ENCODE data around the gene SNX18. TPM values are rescaled to one million over a fixed set of nuclear protein-coding genes. Genes with fewer than 3 reads are reported as not detected.

SNX18 gene
- total RNA-seq, 1 experiment from 2014 or later = 28.0 TPM

DNA sequence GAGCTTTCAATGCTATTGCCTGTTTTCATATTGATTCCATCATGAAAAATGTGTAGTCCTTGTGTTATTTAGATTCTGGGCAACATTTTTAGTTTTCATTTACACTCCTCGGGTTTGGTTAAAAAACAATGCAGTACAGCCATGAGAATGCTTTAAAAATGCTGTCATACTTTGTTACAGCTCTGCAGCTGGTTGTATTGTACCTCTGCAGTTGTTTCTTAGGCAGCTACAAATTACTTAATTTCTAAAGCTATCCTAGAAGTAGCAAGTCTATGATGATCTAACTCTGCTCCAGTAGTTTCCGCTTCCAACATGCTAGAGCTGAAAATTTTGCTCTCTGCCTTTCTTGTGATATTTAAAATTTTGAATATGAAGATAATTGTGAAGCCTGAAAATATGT, 20.2 kb downstream of the SNX18 start:
- no peaks in the 10 kb centered on the region for H3K4me1 ChIP-seq
- no peak overlapping the region for H3K4me3 ChIP-seq (ENCODE audit: low read depth, low read length)
- ChIA-PET POLR2A (no interaction called here), CTCF (no interaction called here)
- no peaks in the 10 kb centered on the region for H3K27me3 Mint-ChIP-seq (ENCODE audit: insufficient read depth, unreplicated experiment)
- TF ChIP-seq, protein P1, sequence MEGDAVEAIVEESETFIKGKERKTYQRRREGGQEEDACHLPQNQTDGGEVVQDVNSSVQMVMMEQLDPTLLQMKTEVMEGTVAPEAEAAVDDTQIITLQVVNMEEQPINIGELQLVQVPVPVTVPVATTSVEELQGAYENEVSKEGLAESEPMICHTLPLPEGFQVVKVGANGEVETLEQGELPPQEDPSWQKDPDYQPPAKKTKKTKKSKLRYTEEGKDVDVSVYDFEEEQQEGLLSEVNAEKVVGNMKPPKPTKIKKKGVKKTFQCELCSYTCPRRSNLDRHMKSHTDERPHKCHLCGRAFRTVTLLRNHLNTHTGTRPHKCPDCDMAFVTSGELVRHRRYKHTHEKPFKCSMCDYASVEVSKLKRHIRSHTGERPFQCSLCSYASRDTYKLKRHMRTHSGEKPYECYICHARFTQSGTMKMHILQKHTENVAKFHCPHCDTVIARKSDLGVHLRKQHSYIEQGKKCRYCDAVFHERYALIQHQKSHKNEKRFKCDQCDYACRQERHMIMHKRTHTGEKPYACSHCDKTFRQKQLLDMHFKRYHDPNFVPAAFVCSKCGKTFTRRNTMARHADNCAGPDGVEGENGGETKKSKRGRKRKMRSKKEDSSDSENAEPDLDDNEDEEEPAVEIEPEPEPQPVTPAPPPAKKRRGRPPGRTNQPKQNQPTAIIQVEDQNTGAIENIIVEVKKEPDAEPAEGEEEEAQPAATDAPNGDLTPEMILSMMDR (IDR thresholded peaks at IDR 0.05; ENCODE audit: insufficient read depth in 1 of 2, low read depth in 1 of 2, low read length in 1 of 2, severe bottlenecking in 1 of 2, unreplicated experiment in 1 of 2) = no peak
- no peaks in the 10 kb centered on the region for H3K27me3 ChIP-seq (replicated peaks; ENCODE audit: control insufficient read depth, insufficient read depth, low read length)
- no peak for DNase-seq
- no peak overlapping the region for H3K4me3 Mint-ChIP-seq (ENCODE audit: unreplicated experiment)
- no peak overlapping the region for H3K27ac Mint-ChIP-seq (ENCODE audit: unreplicated experiment)
- H3K36me3 ChIP-seq (ENCODE audit: control insufficient read depth, insufficient read depth, low read length) = no peaks in the 10 kb centered on the region; the same call in 1 of the 2 replicates
- no peaks in the 10 kb centered on the region for H3K9me3 Mint-ChIP-seq (ENCODE audit: unreplicated experiment)
- peaks cover 4% of the 10 kb centered on the region for H3K36me3 Mint-ChIP-seq (ENCODE audit: insufficient read depth, unreplicated experiment)
- BruUV-seq (replicated peaks) = no TSS peak
- H3K4me1 Mint-ChIP-seq (ENCODE audit: low read depth, unreplicated experiment) = peaks cover 12% of the 10 kb centered on the region
- no peaks in the 10 kb centered on the region for H3K9me3 ChIP-seq
- intact Hi-C loops (cut with micrococcal nuclease; ENCODE audit: unreplicated experiment) = no loop called here

DNA sequence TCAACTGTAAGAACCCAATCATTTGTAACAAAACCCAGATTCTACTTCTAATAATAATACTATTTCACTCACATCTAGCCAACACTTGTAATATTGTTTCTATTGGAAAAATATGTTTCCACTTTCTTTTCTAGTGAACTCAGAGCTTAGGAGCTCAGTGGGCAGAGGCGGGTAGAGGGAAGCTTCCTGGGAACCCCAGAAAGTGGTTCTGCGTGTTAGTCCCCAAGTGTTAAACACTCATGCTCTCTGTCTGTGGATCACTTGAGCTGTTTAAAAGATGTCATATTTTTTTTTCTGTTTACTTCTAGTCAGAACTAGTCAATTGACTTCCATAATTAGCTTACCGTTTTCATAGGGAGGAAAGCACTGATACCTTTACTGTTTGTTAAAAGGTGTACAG, 20.6 kb downstream of the SNX18 start:
- H3K4me1 Mint-ChIP-seq (ENCODE audit: low read depth, unreplicated experiment) = peaks cover 12% of the 10 kb centered on the region
- Histone ChIP-seq H3K4me1 (no peaks in the 10 kb centered on the region), H3K9me3 (no peaks in the 10 kb centered on the region), H3K36me3 (ENCODE audit: control insufficient read depth, insufficient read depth, low read length) (no peaks in the 10 kb centered on the region; the same call in 1 of the 2 replicates), H3K4me3 (ENCODE audit: low read depth, low read length) (no peak overlapping the region), H3K27me3 (replicated peaks; ENCODE audit: control insufficient read depth, insufficient read depth, low read length) (no peaks in the 10 kb centered on the region)
- DNase-seq = no peak
- no TSS peak for BruUV-seq (replicated peaks)
- ChIA-PET CTCF (no interaction called here), POLR2A (no interaction called here)
- peaks cover 4% of the 10 kb centered on the region for H3K36me3 Mint-ChIP-seq (ENCODE audit: insufficient read depth, unreplicated experiment)
- intact Hi-C loops (cut with micrococcal nuclease; ENCODE audit: unreplicated experiment) = no loop called here
- TF ChIP-seq, protein P1 (IDR thresholded peaks at IDR 0.05; ENCODE audit: insufficient read depth in 1 of 2, low read depth in 1 of 2, low read length in 1 of 2, severe bottlenecking in 1 of 2, unreplicated experiment in 1 of 2) = no peak
- no peaks in the 10 kb centered on the region for H3K27me3 Mint-ChIP-seq (ENCODE audit: insufficient read depth, unreplicated experiment)
- H3K27ac Mint-ChIP-seq (ENCODE audit: unreplicated experiment) = no peak overlapping the region
- H3K4me3 Mint-ChIP-seq (ENCODE audit: unreplicated experiment) = no peak overlapping the region
- H3K9me3 Mint-ChIP-seq (ENCODE audit: unreplicated experiment) = no peaks in the 10 kb centered on the region

DNA sequence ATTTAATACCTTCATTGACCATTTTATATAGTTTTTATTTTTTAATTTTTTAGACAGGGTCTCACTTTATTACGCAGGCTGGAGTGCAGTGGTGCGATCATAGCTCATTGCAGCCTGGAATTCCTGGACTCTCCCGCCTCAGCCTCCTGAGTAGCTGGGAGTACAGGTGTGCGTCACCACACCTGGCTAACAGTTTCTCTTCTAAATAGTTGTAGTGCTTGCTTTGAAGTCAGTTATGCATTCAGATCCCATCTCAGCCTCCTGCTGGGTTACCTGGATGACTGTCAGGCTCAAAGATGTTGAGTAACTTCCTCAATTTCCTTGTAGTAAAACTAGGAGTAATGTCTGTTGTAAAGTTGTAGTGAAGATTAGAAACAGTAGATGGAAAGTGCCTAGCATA, 21.4 kb downstream of the SNX18 start:
- TF ChIP-seq, protein P1 (IDR thresholded peaks at IDR 0.05; ENCODE audit: insufficient read depth in 1 of 2, low read depth in 1 of 2, low read length in 1 of 2, severe bottlenecking in 1 of 2, unreplicated experiment in 1 of 2) = no peak
- DNase-seq = no peak
- Mint-ChIP-seq H3K27ac (ENCODE audit: unreplicated experiment) (no peak overlapping the region), H3K36me3 (ENCODE audit: insufficient read depth, unreplicated experiment) (peaks cover 7% of the 10 kb centered on the region), H3K27me3 (ENCODE audit: insufficient read depth, unreplicated experiment) (no peaks in the 10 kb centered on the region), H3K4me3 (ENCODE audit: unreplicated experiment) (no peak overlapping the region), H3K4me1 (ENCODE audit: low read depth, unreplicated experiment) (peaks cover 5% of the 10 kb centered on the region), H3K9me3 (ENCODE audit: unreplicated experiment) (no peaks in the 10 kb centered on the region)
- POLR2A ChIA-PET = no interaction called here
- Histone ChIP-seq H3K4me1 (no peaks in the 10 kb centered on the region), H3K36me3 (ENCODE audit: control insufficient read depth, insufficient read depth, low read length) (no peaks in the 10 kb centered on the region; the same call in 1 of the 2 replicates), H3K27me3 (replicated peaks; ENCODE audit: control insufficient read depth, insufficient read depth, low read length) (no peaks in the 10 kb centered on the region), H3K9me3 (no peaks in the 10 kb centered on the region), H3K4me3 (ENCODE audit: low read depth, low read length) (no peak overlapping the region)
- intact Hi-C loops (cut with micrococcal nuclease; ENCODE audit: unreplicated experiment) = no loop called here
- no TSS peak for BruUV-seq (replicated peaks)
- CTCF ChIA-PET = no interaction called here
